IgD-negative memory B cell (primary cell): ENCODE results near the gene POMGNT1. TPM values are rescaled to one million over a fixed set of nuclear protein-coding genes. Genes with fewer than 3 reads are reported as not detected.

Source experiments
- H3K27ac Mint-ChIP-seq, 3 donors: one replicate each; pipeline ENCODE4 v1.8.0; 2020 to 2022; ENCODE audit warnings: mild to moderate bottlenecking in 3 of 3, mixed read lengths in 3 of 3, moderate library complexity in 1 of 3
- H3K27me3 Mint-ChIP-seq: one replicate; pipeline ENCODE4 v1.8.0; 2021; ENCODE audit warnings: mixed read lengths
- H3K36me3 Mint-ChIP-seq: one replicate; pipeline ENCODE4 v1.8.0; 2020; ENCODE audit warnings: mild to moderate bottlenecking, mixed read lengths
- H3K4me1 Mint-ChIP-seq, 3 donors: one replicate each; pipeline ENCODE4 v1.8.0; 2020 to 2022; ENCODE audit warnings: mixed read lengths in 3 of 3, mild to moderate bottlenecking in 1 of 3
- H3K4me3 Mint-ChIP-seq, 4 donors: one replicate each; pipeline ENCODE4 v1.8.0; 2020 to 2022; ENCODE audit warnings: mild to moderate bottlenecking in 4 of 4, mixed read lengths in 4 of 4, moderate library complexity in 3 of 4
- H3K9me3 Mint-ChIP-seq, 3 donors: one replicate each; pipeline ENCODE4 v1.8.0; 2020 to 2021; ENCODE audit warnings: mixed read lengths in 3 of 3, mild to moderate bottlenecking in 1 of 3
- polyA plus RNA-seq: library from polyadenylated mRNA; unstranded; fragments of 300-500 nt; fragmentation: Illumina TruSeq; gene quantifications from one replicate; pipeline ENCODE4 v1.2.3, GENCODE V29; 2021

Gene POMGNT1
- polyA plus RNA-seq, 1 donor from 2014 or later: 25.2 TPM

DNA sequence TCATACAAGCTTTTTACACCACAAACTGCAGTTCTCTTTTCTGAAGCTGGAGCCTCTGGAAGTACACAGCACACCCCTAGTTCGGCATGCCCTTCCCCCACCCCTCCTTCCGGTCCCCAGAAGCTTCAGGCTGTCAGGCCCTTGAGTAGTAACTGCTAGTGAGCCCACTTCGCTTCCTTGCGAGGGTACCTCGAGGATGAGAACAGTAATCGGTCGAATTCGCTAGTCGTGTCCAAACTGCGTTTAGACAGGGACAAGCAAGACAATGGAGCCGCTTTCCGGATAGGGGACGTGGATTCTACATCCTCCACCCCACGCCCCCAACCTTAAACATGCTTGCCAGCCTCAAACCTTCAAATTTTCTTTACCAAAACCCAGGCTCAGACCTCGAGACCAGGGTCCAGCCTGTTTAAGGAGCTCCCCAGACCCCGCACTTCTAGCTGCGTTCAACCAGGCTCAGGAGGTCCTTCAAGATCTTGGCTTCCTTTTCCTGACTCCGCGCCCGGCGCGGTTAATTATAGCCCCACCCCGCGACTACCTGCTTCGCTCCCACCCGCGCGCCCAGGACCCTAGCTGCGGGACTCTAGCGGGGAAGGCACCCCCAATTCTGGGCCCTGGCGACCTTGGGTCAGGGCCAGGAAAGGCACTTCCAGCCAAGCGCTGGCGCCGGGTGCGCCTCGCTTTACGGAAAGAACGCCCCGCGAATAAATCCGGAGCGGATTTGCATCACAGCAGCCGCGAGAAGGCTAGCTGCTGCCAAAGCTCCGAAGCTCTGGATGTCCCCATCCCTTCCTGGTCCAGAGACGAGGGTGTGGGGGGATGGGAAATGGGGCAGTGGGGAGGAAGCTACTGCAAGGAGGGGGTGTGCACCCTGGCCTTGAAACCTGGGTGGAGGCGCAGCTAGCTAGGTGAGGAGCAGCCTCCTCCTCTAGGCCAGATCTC, 31.4 kb downstream of the POMGNT1 start:
- H3K4me3 Mint-ChIP-seq: peak overlapping the region; percentile 85 to 98 (median 91)

DNA sequence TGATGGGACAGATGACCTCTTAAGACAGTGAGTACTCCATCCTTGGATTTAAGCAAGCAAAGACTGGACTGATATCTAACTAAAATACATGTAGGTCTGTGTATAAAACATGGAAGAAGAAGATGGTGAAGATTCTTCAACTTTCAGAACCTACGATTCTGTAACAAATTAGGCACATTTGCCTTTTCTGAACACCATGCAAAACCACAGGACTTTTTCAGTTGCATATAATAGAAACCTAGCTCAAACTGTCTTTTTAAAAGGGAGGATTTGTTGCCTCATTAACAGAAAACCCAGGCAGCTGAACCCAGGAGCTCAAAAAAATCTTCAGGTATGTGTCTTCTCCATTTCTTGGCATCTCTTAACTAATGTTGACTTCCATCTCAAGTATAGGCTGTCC, 38.0 kb downstream of the POMGNT1 start:
- H3K4me3 Mint-ChIP-seq: no peak overlapping the region
- no peaks in the 10 kb centered on the region for H3K36me3 Mint-ChIP-seq
- H3K9me3 Mint-ChIP-seq: no peaks in the 10 kb centered on the region
- H3K27ac Mint-ChIP-seq: no peak overlapping the region
- H3K4me1 Mint-ChIP-seq: no peaks in the 10 kb centered on the region
- peaks cover 2% of the 10 kb centered on the region for H3K27me3 Mint-ChIP-seq

More for the DNA sequence above, 31.4 kb downstream of the POMGNT1 start:
- Mint-ChIP-seq H3K36me3 (no peaks in the 10 kb centered on the region), H3K27ac (peak overlapping the region; percentile 72 to 77 (median 76)), H3K4me1 (peaks cover 9 to 20% (median 15%) of the 10 kb centered on the region in 3 donors), H3K27me3 (peaks cover 7% of the 10 kb centered on the region), H3K9me3 (no peaks in the 10 kb centered on the region)

DNA sequence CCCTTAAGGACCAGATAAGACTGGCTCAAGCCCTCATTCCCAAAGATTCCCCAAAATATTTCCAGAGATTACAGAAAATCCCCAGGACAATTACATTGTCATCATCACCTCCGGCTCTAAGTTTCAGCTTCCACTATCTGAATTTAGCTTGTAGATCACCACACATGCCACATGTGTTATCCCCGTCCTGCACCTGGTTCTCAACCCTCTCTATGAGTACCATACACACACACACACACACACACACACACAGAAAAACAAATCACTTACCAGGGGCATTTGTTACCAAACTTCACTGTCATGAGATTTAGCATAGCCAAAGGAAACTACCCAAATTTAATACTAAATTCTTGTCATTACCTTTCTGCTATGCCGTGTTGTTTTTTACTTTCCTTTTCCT, 38.7 kb downstream of the POMGNT1 start:
- Mint-ChIP-seq H3K27ac (no peak overlapping the region), H3K36me3 (no peaks in the 10 kb centered on the region), H3K9me3 (no peaks in the 10 kb centered on the region), H3K27me3 (no peaks in the 10 kb centered on the region), H3K4me1 (no peaks in the 10 kb centered on the region), H3K4me3 (no peak overlapping the region)

DNA sequence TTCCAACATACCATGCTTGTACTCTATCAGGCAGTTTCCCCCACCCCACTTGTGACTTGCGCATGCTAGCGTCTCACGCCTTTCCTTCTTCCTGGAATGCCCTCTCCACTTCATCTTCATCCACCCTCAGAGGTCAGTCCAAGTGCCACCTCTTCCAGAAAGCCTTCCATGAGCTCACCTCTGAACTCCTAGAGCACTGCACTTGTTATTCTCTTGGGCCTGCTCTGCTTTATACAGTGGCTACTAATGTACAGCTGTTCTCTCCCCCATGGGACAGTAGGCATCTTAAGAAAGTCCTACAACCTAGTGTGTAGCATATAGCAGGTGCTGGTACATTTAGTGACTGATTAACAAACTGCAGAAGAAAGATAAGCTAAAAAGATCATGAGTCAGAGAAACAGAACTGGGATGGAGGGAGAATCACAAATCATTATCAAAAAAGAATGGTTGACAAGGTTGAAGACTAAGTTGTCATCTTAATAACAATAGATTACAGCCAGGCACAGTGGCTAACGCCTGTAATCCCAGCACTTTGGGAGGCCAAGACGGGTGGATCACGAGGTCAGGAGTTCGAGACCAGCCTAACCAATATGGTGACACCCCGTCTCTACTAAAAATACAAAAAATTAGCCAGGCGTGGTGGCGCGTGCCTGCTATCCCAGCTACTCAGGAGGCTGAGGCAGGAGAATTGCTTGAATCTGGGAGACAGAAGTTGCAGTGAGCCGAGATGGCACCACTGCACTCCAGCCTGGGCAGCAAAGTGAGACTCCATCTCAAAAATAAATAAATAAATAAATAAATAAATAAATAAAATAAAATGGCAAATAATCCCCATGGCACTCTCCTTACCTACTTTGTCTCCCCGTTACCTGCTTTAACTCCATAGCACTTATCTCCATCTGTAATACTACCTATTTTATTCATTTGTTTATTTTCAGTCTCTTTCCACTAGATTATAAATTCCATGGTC, 39.6 kb downstream of the POMGNT1 start:
- no peaks in the 10 kb centered on the region for H3K4me1 Mint-ChIP-seq
- no peaks in the 10 kb centered on the region for H3K27me3 Mint-ChIP-seq
- no peak overlapping the region for H3K4me3 Mint-ChIP-seq
- no peaks in the 10 kb centered on the region for H3K36me3 Mint-ChIP-seq
- H3K9me3 Mint-ChIP-seq: no peaks in the 10 kb centered on the region
- no peak overlapping the region for H3K27ac Mint-ChIP-seq

DNA sequence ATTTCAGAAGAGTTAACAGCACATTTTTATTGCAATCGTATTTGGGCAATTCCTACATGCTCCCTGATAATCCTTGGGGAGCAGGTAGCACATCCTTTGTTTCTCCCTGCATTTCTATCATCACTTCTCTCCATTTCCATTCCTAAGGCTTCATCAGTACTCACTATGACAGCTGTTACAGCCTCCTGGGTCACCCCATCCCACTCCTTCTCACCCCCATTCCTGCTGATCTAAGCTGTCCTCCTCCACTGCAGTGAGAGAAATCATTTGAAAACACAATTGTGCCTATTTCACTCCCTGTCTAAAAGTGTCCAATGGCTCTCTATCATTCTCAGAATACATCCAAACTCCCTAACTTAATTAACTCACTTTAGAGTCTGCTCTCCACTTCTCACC, 40.3 kb downstream of the POMGNT1 start:
- Mint-ChIP-seq H3K36me3 (no peaks in the 10 kb centered on the region), H3K9me3 (no peaks in the 10 kb centered on the region), H3K4me3 (no peak overlapping the region), H3K4me1 (no peaks in the 10 kb centered on the region), H3K27ac (no peak overlapping the region), H3K27me3 (no peaks in the 10 kb centered on the region)

DNA sequence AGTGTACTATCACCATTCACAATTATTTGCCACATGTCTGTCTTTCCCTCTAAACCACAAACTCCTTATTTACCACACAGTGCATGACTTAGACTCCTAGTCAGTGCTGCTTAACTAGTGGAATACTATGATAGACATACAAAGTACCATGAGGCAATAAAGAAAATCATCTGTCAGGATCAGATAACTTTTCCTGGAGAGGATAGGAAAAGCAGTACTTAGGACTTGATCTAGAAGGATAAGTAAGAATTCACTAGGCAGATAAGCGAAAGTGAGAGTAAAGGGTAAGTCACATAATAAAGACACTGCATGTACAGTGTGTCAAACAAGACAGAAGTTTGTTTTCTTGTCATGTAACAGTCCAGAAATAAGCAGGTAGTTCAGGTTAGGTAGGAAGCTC, 44.5 kb downstream of the POMGNT1 start:
- Mint-ChIP-seq H3K4me1 (no peaks in the 10 kb centered on the region), H3K36me3 (no peaks in the 10 kb centered on the region), H3K27me3 (no peaks in the 10 kb centered on the region), H3K27ac (no peak overlapping the region), H3K9me3 (no peaks in the 10 kb centered on the region), H3K4me3 (no peak overlapping the region)

DNA sequence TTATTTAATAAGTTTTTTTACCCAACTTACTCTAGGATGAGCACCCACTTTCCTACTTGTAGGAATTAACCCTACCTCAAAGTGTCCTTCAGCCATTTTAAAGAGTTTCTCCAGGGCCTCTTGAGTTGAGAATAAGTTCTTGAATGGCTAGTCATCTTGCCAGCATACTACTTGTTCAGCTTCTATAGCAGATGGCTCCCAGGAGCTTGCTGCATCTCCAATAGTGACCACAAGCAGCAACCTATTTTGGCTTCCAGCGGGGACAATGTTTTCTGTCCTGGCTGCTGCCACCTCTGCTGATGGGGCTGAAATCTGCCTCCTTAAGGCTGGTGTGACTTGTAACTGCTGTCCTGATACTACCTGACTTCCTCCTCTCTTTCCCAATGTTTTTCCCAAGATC, 45.0 kb downstream of the POMGNT1 start:
- Mint-ChIP-seq H3K4me3 (no peak overlapping the region), H3K36me3 (no peaks in the 10 kb centered on the region)

DNA sequence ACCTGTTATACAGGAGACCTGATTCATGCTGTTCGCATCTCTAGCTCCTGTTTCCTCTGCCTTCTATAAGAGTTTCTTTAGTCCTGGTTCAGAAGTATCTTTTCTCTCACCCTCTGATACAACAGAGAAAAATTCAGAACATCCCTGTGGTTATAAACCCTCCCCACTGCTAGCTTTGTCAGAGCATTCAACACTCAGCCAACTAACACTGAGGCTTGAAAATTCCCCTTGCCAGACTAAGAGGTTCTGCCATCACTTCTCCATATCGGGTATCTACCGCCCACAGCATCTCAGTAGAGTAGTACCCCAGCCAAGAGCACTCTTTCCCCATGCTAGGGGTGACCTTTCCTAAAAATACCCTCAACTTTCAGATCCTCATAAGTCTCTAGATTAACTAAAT, 46.2 kb downstream of the POMGNT1 start:
- Mint-ChIP-seq H3K27ac (no peak overlapping the region), H3K27me3 (no peaks in the 10 kb centered on the region), H3K9me3 (peaks cover 0 to 3% (median 0%) of the 10 kb centered on the region in 3 donors), H3K4me3 (peak overlapping the region in 1 of 4 donors; percentile 34), H3K36me3 (no peaks in the 10 kb centered on the region), H3K4me1 (no peaks in the 10 kb centered on the region)

More for the DNA sequence above, 45.0 kb downstream of the POMGNT1 start:
- Mint-ChIP-seq H3K27me3 (no peaks in the 10 kb centered on the region), H3K27ac (no peak overlapping the region), H3K9me3 (no peaks in the 10 kb centered on the region), H3K4me1 (no peaks in the 10 kb centered on the region)

DNA sequence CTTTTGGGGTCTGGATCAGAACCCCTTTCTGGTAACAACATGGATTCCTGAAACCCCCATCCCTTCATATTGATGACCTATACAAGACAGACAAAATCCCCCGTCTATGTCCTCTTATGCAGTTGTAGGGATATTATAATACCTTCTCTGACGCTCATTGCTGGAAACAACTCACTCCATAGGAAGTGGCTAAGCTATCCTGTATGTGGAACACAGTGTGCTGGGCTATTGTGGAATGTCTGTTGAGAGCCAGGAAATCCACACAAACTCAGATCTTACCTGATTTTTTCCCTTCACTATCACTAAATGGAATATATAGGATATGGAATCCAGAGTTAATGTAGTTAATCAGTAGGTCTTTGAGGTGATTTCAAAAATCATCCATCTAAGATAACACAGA, 48.1 kb downstream of the POMGNT1 start:
- Mint-ChIP-seq H3K4me1 (no peaks in the 10 kb centered on the region), H3K36me3 (no peaks in the 10 kb centered on the region), H3K27me3 (no peaks in the 10 kb centered on the region), H3K9me3 (peaks cover 0 to 3% (median 0%) of the 10 kb centered on the region in 3 donors), H3K4me3 (no peak overlapping the region), H3K27ac (no peak overlapping the region)

DNA sequence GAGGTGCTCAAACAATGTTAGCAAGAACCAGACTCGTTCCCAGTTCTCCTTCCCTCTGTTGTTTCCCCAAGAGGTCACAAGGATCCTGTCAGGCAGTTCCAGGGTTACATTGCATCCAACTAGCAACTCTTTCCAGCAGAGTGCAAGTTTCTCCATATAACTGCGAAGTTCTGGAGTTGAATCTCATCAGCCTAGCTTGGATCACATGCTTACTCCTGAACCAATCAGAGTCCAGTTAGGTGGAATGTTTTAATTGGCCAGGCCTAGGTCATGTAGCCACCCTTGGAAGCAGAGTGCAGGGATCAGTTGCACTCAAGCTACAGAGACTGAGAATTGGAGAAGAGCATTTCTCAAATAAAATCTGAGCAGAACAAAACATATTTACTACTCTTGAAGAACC, 49.9 kb downstream of the POMGNT1 start:
- no peak overlapping the region for H3K4me3 Mint-ChIP-seq
- no peaks in the 10 kb centered on the region for H3K4me1 Mint-ChIP-seq
- H3K9me3 Mint-ChIP-seq: peaks cover 0 to 3% (median 0%) of the 10 kb centered on the region in 3 donors
- H3K27me3 Mint-ChIP-seq: no peaks in the 10 kb centered on the region
- no peaks in the 10 kb centered on the region for H3K36me3 Mint-ChIP-seq
- H3K27ac Mint-ChIP-seq: no peak overlapping the region

Other genes with a start within 250 kb of the POMGNT1 start
- 0.24 TPM for gene PIK3R3, start 65.8 kb downstream of the POMGNT1 start, polyA plus RNA-seq
- gene TSPAN1, start 23.3 kb downstream of the POMGNT1 start, polyA plus RNA-seq: not detected
- gene P3R3URF, start 21.9 kb downstream of the POMGNT1 start, polyA plus RNA-seq: not detected
- gene LURAP1, start 4.9 kb upstream of the POMGNT1 start, polyA plus RNA-seq: not detected
- 0.49 TPM for gene RAD54L, start 49.3 kb upstream of the POMGNT1 start, polyA plus RNA-seq
- gene LRRC41, start 105.2 kb upstream of the POMGNT1 start, polyA plus RNA-seq: 47.7 TPM
- gene UQCRH, start 105.3 kb upstream of the POMGNT1 start, polyA plus RNA-seq: 310 TPM
- gene NSUN4, start 142.4 kb upstream of the POMGNT1 start, polyA plus RNA-seq: 26.8 TPM
- 1.2 TPM for gene FAAH, start 195.9 kb upstream of the POMGNT1 start, polyA plus RNA-seq